Right lobe of liver (tissue), 4 donors: Measurements from ENCODE around the gene SLC38A3.

ENCODE experiments used
- CTCF ChIP-seq, 4 donors: fragments of 200-600 bp in 3 of 4; fragments of 450-650 bp in 1 of 4; IDR thresholded peaks; one replicate each; pipeline versions ENCODE4 v1.5.1 to v1.8.0; 2016 to 2022; ENCODE audit warnings: antibody characterized with exemption in 4 of 4, mild to moderate bottlenecking in 2 of 4
- POLR2A ChIP-seq: fragments of 450-650 bp; IDR thresholded peaks from one replicate; pipeline ENCODE4 v1.6.1; 2017; ENCODE audit warnings: antibody characterized with exemption, mild to moderate bottlenecking
- donor health status: DM: no; HTN: no; CAD: no.
- donor health status: DM: no; HTN: no; CAD: no.
- donor health status: DM: no; HTN: yes; CAD: no.

- peak in 3 of 4 donors; percentile 90 to 96 (median 95) for TF ChIP-seq CTCF (IDR thresholded peaks at IDR 0.05)
- TF ChIP-seq POLR2A = no peak
These were observed 40.9 kb downstream of the SLC38A3 start for GRCh38 chr3:50245831-50246516.
